DOHH2 (cell line): Measurements from ENCODE around the gene PCED1B.

Experiments used
- H3F3A ChIP-seq: fragments of 200-600 bp; sonication (generic), shearing (Covaris generic); 2 replicates; pipeline ENCODE4 v1.6.0; 2016; ENCODE audit warnings: antibody characterized with exemption, mild to moderate bottlenecking; ENCODE audit not compliant: control insufficient read depth, insufficient read depth
- H3K27ac ChIP-seq: fragments of 200-600 bp; sonication (generic); 2 replicates; pipeline ENCODE4 v1.5.1; 2014; ENCODE audit warnings: low read depth, mild to moderate bottlenecking, low read length, moderate library complexity
- H3K27me3 ChIP-seq: fragments of 200-600 bp; sonication (generic); 2 replicates; pipeline ENCODE4 v1.6.1; 2014; ENCODE audit warnings: mild to moderate bottlenecking, low read length, mixed read lengths; ENCODE audit not compliant: control insufficient read depth
- H3K36me3 ChIP-seq: fragments of 200-600 bp; sonication (generic); 2 replicates; pipeline ENCODE4 v1.6.1; 2014; ENCODE audit warnings: mild to moderate bottlenecking, low read length, moderate library complexity, mixed read lengths; ENCODE audit not compliant: control insufficient read depth
- H3K4me1 ChIP-seq: fragments of 200-600 bp; sonication (generic); 2 replicates; pipeline ENCODE4 v1.6.1; 2014; ENCODE audit warnings: mild to moderate bottlenecking, low read length, mixed read lengths; ENCODE audit not compliant: control insufficient read depth
- H3K4me2 ChIP-seq: fragments of 200-600 bp; sonication (generic); 2 replicates; pipeline ENCODE4 v1.6.0; 2014; ENCODE audit warnings: mild to moderate bottlenecking, low read length, moderate library complexity
- H3K4me3 ChIP-seq: fragments of 200-600 bp; sonication (generic); 2 replicates; pipeline ENCODE4 v1.5.1; 2014; ENCODE audit warnings: mild to moderate bottlenecking, low read length, mixed read lengths
- H3K79me2 ChIP-seq: fragments of 200-600 bp; sonication (generic); 2 replicates; pipeline ENCODE4 v1.6.1; 2014; ENCODE audit warnings: mild to moderate bottlenecking, low read length, mixed read lengths; ENCODE audit not compliant: control insufficient read depth
- H3K9me2 ChIP-seq: fragments of 200-600 bp; sonication (generic); replicated peaks from 2 replicates; pipeline ENCODE4 v1.6.1; 2014; ENCODE audit warnings: mild to moderate bottlenecking, low read length, mixed read lengths; ENCODE audit not compliant: control insufficient read depth
- H3K9me3 ChIP-seq: fragments of 200-600 bp; sonication (generic); 2 replicates; pipeline ENCODE4 v1.6.1; 2014; ENCODE audit warnings: antibody characterized with exemption, low read length, mixed read lengths; ENCODE audit not compliant: control insufficient read depth, insufficient read depth
- H4K20me1 ChIP-seq: fragments of 200-600 bp; sonication (generic); 2 replicates; pipeline ENCODE4 v1.6.0; 2014; ENCODE audit warnings: low read depth, mild to moderate bottlenecking, antibody characterized with exemption, low read length, moderate library complexity; ENCODE audit not compliant: control insufficient read depth, insufficient read depth
- CTCF ChIP-seq: fragments of 200-600 bp; sonication (generic); IDR thresholded peaks from one replicate; pipeline ENCODE4 v1.5.1; 2014; ENCODE audit warnings: antibody characterized with exemption, mild to moderate bottlenecking, low read depth, low read length; ENCODE audit not compliant: poor library complexity, severe bottlenecking
- EZH2phosphoT487 ChIP-seq: fragments of 200-600 bp; sonication (generic); IDR thresholded peaks from 2 replicates; pipeline ENCODE4 v1.6.1; 2017; ENCODE audit warnings: borderline replicate concordance, mild to moderate bottlenecking, antibody characterized with exemption, low read length, moderate library complexity, mixed read lengths

PCED1B gene

DNA sequence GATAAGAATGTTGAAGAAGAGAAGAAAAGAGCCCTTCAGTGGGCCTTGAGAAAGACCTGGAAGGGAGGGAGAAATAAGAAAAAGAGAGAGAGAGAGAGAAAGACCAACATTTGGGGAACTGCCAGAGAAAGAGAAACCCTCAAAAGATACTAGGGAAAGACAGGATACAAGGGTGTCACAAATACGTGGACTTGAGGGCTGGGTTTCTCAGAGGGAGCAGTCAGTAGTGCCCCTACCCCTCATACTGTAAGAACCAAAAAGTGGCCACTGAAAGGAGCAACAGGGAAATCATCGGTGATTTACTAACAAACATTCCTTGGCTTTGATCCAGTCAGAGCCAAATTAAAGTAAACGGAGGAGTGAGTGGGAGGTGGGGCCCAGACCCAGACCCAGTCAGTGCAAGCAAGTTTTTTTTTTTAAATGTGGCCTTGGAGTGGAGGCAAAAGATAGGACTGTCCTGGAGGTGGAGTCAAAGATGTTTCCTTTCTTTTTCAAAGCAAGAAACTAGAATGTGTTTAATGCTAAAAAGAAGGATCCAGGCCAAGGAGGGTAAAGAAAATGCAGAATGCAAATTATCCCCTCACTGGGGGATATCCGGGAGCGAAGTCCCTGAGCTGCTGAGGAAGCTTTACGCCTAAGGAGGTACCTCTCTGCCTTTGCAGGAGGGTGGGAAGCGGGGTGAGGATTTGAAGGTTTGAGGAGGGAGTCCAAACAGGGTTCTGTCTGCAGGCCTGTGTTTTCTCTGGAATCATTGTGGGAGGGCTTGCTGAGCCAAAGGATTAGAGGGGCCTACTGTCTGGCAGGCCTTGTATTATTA is 143.8 kb downstream of the PCED1B start:
- no peaks in the 10 kb centered on the region for H3K27me3 ChIP-seq
- TF ChIP-seq EZH2phosphoT487, result no peak
- no peak for TF ChIP-seq CTCF
- peaks cover 71% of the 10 kb centered on the region for H3K4me1 ChIP-seq
- peaks cover 8% of the 10 kb centered on the region; the same call in 1 of the 2 replicates for H3K36me3 ChIP-seq
- peak overlapping the region; percentile 85 for H3K4me2 ChIP-seq
- peak overlapping the region; percentile 60 for H3K27ac ChIP-seq
- no peaks in the 10 kb centered on the region for H3K9me3 ChIP-seq
- peaks cover 6% of the 10 kb centered on the region; the same call in 1 of the 2 replicates for H3F3A ChIP-seq
- H3K79me2 ChIP-seq, result peaks cover 13% of the 10 kb centered on the region
- H4K20me1 ChIP-seq, result no peaks in the 10 kb centered on the region
- peak overlapping the region; percentile 72 for H3K4me3 ChIP-seq
- no peaks in the 10 kb centered on the region for H3K9me2 ChIP-seq

DNA sequence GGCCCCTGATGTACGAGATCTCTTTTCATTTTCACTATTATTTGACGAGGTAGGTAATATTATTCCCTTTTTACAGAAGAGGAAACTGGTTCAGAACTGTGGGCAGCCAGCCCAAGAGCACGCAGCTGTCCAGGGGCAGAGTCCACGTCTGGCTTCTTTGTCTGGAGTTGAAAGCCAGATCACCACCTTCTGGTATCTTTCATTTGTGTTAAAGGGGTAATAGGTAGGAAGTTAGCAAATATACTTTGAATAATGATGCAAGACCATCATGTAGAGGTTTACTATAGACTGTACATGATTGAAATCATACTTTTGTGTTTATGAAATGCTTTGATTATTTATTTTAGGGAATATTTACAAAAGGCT is 144.4 kb downstream of the PCED1B start:
- peaks cover 6% of the 10 kb centered on the region; the same call in 1 of the 2 replicates for H3F3A ChIP-seq
- H3K36me3 ChIP-seq, result peaks cover 8% of the 10 kb centered on the region; the same call in 1 of the 2 replicates
- no peaks in the 10 kb centered on the region for H3K9me2 ChIP-seq
- peaks cover 13% of the 10 kb centered on the region for H3K79me2 ChIP-seq
- TF ChIP-seq EZH2phosphoT487, result no peak
- TF ChIP-seq CTCF, result no peak
- peaks cover 68% of the 10 kb centered on the region for H3K4me1 ChIP-seq
- H3K4me3 ChIP-seq, result peak overlapping the region; percentile 72
- H3K27ac ChIP-seq, result peak overlapping the region; percentile 60
- no peaks in the 10 kb centered on the region for H4K20me1 ChIP-seq
- no peaks in the 10 kb centered on the region for H3K27me3 ChIP-seq
- H3K4me2 ChIP-seq, result peak overlapping the region; percentile 85
- H3K9me3 ChIP-seq, result no peaks in the 10 kb centered on the region

DNA sequence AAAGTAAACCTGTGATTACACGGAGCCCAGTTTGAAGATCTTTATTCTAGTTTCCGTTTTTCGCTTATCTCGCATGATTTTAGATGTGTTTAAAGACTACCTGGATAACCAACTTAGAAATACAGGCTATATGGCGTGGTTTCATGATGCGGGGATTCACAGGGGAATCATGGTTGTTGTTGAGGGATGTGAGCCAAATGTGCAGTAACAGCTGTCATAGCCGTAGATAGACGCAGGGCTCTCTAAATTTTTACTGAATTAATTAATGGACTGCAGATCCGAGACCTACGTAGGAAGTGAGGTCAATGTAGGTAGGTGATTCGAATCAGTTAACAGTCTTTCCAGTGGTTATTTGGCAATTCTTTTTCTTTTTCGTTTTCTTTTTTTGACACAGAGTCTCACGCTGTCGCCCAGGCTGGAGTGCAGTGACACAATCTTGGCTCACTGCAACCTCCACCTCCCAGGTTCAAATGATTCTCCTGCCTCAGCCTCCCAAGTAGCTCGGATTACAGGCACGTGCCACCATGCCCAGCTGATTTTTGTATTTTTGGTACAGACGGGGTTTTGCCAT is 145.2 kb downstream of the PCED1B start:
- H3K4me3 ChIP-seq, result peak overlapping the region; percentile 72
- H3K9me2 ChIP-seq, result no peaks in the 10 kb centered on the region
- no peak for TF ChIP-seq EZH2phosphoT487
- TF ChIP-seq CTCF, result no peak
- no peaks in the 10 kb centered on the region for H3K27me3 ChIP-seq
- H3K27ac ChIP-seq, result peak overlapping the region; percentile 60; the same call in 1 of the 2 replicates
- no peaks in the 10 kb centered on the region for H3F3A ChIP-seq
- peaks cover 8% of the 10 kb centered on the region; the same call in 1 of the 2 replicates for H3K36me3 ChIP-seq
- no peaks in the 10 kb centered on the region for H4K20me1 ChIP-seq
- no peaks in the 10 kb centered on the region for H3K9me3 ChIP-seq
- peaks cover 13% of the 10 kb centered on the region for H3K79me2 ChIP-seq
- peaks cover 61% of the 10 kb centered on the region for H3K4me1 ChIP-seq
- peak overlapping the region; percentile 85 for H3K4me2 ChIP-seq
